Measurements from ENCODE around the gene ABCC12.

DNA sequence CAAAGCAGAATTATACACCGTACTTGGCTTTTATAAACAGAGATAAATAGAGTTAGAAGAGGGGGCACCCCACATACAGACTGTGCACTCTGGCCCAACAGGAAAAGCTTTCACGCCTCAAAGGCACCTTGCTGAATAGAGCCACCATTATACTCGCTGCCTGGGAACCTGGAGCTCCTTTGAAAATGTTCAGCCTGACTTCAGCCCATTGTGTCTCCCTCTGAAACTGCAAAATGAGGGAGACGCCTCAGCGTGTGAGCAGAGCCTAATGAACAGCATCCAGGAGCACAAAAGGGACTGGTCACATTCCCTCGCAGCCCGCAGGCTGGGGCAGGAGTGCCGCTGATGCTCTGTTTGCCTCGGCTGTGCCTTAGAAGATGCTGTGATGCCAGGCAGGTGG, 46.3 kb downstream of the ABCC12 start:
- TF ChIP-seq, protein P1, sequence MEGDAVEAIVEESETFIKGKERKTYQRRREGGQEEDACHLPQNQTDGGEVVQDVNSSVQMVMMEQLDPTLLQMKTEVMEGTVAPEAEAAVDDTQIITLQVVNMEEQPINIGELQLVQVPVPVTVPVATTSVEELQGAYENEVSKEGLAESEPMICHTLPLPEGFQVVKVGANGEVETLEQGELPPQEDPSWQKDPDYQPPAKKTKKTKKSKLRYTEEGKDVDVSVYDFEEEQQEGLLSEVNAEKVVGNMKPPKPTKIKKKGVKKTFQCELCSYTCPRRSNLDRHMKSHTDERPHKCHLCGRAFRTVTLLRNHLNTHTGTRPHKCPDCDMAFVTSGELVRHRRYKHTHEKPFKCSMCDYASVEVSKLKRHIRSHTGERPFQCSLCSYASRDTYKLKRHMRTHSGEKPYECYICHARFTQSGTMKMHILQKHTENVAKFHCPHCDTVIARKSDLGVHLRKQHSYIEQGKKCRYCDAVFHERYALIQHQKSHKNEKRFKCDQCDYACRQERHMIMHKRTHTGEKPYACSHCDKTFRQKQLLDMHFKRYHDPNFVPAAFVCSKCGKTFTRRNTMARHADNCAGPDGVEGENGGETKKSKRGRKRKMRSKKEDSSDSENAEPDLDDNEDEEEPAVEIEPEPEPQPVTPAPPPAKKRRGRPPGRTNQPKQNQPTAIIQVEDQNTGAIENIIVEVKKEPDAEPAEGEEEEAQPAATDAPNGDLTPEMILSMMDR (conservative IDR thresholded peaks at IDR 0.05 in 1 of 2, IDR thresholded peaks at IDR 0.05 in 1 of 2; ENCODE audit: low read depth in 1 of 2, low read length in 2 of 2): no peak
- no peak for TF ChIP-seq EZH2 (IDR thresholded peaks at IDR 0.05; ENCODE audit: low read length, missing control alignments)
